ENCODE results near the gene ZNF467.

DNA sequence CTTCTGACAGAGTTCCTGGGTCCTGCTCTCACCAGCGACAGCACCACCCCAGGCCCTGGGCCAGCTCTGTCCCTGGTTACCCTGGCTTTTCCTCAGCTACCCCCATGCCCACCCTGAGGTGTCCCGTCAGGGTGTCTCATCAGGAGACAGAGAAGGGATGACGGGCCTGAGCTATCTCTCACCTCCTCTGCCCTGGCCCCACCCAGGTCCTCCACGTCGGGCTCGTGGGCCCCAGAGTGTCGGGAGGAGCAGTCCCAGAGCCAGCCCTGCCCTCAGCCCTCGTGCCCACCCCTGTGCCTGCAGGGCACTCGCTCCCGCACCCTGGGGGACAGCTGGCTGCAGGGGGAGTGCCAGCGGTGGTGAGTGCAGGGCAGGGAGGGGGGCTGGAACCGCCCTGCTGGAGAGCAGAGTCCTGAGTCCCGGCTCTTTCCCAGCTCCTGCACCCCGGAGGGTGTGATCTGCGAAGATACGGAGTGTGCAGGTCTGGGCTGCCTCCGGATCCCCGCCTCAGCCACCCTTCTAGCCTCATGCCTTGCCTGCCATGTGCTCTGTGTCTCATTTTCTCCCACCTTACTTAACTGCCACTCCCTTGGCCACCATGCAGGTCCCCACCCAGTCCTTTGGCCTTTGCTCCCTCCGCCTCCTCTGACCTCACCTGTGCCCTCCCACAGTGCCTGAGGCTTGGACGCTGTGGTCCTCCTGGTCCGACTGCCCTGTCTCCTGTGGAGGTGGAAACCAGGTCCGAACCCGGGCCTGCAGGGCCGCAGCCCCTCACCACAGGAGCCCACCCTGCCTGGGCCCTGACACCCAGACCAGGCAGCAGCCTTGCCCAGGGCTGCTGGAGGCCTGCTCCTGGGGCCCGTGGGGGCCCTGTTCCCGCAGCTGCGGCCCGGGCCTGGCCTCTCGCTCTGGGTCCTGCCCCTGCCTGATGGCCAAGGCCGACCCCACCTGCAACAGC is 48.1 kb upstream of the ZNF467 start:
- TF ChIP-seq, protein P1, sequence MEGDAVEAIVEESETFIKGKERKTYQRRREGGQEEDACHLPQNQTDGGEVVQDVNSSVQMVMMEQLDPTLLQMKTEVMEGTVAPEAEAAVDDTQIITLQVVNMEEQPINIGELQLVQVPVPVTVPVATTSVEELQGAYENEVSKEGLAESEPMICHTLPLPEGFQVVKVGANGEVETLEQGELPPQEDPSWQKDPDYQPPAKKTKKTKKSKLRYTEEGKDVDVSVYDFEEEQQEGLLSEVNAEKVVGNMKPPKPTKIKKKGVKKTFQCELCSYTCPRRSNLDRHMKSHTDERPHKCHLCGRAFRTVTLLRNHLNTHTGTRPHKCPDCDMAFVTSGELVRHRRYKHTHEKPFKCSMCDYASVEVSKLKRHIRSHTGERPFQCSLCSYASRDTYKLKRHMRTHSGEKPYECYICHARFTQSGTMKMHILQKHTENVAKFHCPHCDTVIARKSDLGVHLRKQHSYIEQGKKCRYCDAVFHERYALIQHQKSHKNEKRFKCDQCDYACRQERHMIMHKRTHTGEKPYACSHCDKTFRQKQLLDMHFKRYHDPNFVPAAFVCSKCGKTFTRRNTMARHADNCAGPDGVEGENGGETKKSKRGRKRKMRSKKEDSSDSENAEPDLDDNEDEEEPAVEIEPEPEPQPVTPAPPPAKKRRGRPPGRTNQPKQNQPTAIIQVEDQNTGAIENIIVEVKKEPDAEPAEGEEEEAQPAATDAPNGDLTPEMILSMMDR (IDR thresholded peaks at IDR 0.05) = no peak
- TF ChIP-seq POLR2A (IDR thresholded peaks at IDR 0.05) = no peak
- no peak for TF ChIP-seq EP300 (IDR thresholded peaks at IDR 0.05; ENCODE audit: low read depth)
